GM23248 (cell line): ENCODE measurements around the gene KRT3. TPM values are rescaled to one million over a fixed set of nuclear protein-coding genes. Genes with fewer than 3 reads are reported as not detected.

Experiments
- DNase-seq: peaks from one replicate; pipeline ENCODE4 v3.0.0-alpha.2; 2015
- H2AFZ ChIP-seq: fragments of 200-600 bp; sonication (generic); 2 replicates; pipeline ENCODE4 v1.6.1; 2016; ENCODE audit warnings: antibody characterized with exemption
- H3F3A ChIP-seq: fragments of 200-600 bp; sonication (generic); 2 replicates; pipeline ENCODE4 v1.6.1; 2016; ENCODE audit warnings: mild to moderate bottlenecking, antibody characterized with exemption, mixed run types; ENCODE audit not compliant: insufficient read depth
- H3K27ac ChIP-seq: fragments of 200-600 bp; sonication (generic); 2 replicates; pipeline ENCODE4 v1.5.1; 2016; ENCODE audit warnings: mild to moderate bottlenecking
- H3K27me3 ChIP-seq: fragments of 200-600 bp; sonication (generic); replicated peaks from 2 replicates; pipeline ENCODE4 v1.6.1; 2016; ENCODE audit warnings: mild to moderate bottlenecking; ENCODE audit not compliant: insufficient read depth
- H3K36me3 ChIP-seq: fragments of 200-600 bp; sonication (generic); 2 replicates; pipeline ENCODE4 v1.6.1; 2016; ENCODE audit warnings: low read depth, mild to moderate bottlenecking
- H3K4me1 ChIP-seq: fragments of 200-600 bp; sonication (generic); 2 replicates; pipeline ENCODE4 v1.6.1; 2016; ENCODE audit warnings: mild to moderate bottlenecking; ENCODE audit not compliant: insufficient read depth
- H3K4me2 ChIP-seq: fragments of 200-600 bp; sonication (generic); one replicate; pipeline ENCODE4 v1.6.1; 2016; ENCODE audit warnings: mild to moderate bottlenecking; ENCODE audit not compliant: unreplicated experiment
- H3K4me3 ChIP-seq: fragments of 200-600 bp; sonication (generic); 2 replicates; pipeline ENCODE4 v1.5.1; 2016; ENCODE audit warnings: mild to moderate bottlenecking
- H3K79me2 ChIP-seq: fragments of 200-600 bp; sonication (generic); 2 replicates; pipeline ENCODE4 v1.6.1; 2016; ENCODE audit warnings: mild to moderate bottlenecking; ENCODE audit not compliant: insufficient read depth
- H3K9ac ChIP-seq: fragments of 200-600 bp; sonication (generic); 2 replicates; pipeline ENCODE4 v1.6.1; 2016; ENCODE audit warnings: mild to moderate bottlenecking
- H3K9me2 ChIP-seq: fragments of 200-600 bp; sonication (generic); 2 replicates; pipeline ENCODE4 v1.6.1; 2016; ENCODE audit warnings: mixed run types, mild to moderate bottlenecking, moderate library complexity; ENCODE audit not compliant: insufficient read depth
- H3K9me3 ChIP-seq: fragments of 200-600 bp; sonication (generic); one replicate; pipeline ENCODE4 v1.6.1; 2017; ENCODE audit warnings: low read depth
- H4K20me1 ChIP-seq: fragments of 200-600 bp; sonication (generic); 2 replicates; pipeline ENCODE4 v1.6.0; 2016; ENCODE audit not compliant: insufficient read depth
- EZH2 ChIP-seq: fragments of 200-600 bp; sonication (generic); IDR thresholded peaks from 2 replicates; pipeline ENCODE4 v1.6.1; 2018; ENCODE audit warnings: antibody characterized with exemption, mild to moderate bottlenecking; ENCODE audit not compliant: insufficient read depth, poor library complexity, severe bottlenecking
- EZH2phosphoT487 ChIP-seq: fragments of 200-600 bp; sonication (generic); IDR thresholded peaks from 2 replicates; pipeline ENCODE4 v1.6.1; 2018; ENCODE audit warnings: antibody characterized with exemption, moderate library complexity, mild to moderate bottlenecking, low read depth; ENCODE audit not compliant: insufficient read depth
- WGBS, 2 experiments: methylation state at CpG; one replicate each; pipeline ENCODE4 v1.1.6; 2015 to 2017; ENCODE audit warnings: low lambda C conversion rate in 2 of 2, low coverage in 1 of 2; ENCODE audit errors: missing lambda C conversion rate in 2 of 2; 5-methylcytosine and 5-hydroxymethylcytosine counted together
- in situ Hi-C: fragments of 300-500 bp; cut with MboI; formaldehyde crosslinking; loops from 2 replicates; pipeline ENCODE4 v1.15.0; 2020
- polyA plus RNA-seq: library from polyadenylated mRNA; unstranded; fragments of >200 nt; fragmentation: Nextera tagmentation; extraction: Ambion mirVana; gene quantifications from 2 replicates; pipeline ENCODE4 v1.2.1, GENCODE V29; 2016
- total RNA-seq: library from RNA; depleted of rRNA; stranded (reverse); fragments of >200 nt; shearing (Covaris generic); gene quantifications from 2 replicates; pipeline ENCODE4 v1.2.3, GENCODE V29; 2014

KRT3 gene
- total and polyA plus RNA-seq, 2 experiments from 2014 or later: not detected

DNA sequence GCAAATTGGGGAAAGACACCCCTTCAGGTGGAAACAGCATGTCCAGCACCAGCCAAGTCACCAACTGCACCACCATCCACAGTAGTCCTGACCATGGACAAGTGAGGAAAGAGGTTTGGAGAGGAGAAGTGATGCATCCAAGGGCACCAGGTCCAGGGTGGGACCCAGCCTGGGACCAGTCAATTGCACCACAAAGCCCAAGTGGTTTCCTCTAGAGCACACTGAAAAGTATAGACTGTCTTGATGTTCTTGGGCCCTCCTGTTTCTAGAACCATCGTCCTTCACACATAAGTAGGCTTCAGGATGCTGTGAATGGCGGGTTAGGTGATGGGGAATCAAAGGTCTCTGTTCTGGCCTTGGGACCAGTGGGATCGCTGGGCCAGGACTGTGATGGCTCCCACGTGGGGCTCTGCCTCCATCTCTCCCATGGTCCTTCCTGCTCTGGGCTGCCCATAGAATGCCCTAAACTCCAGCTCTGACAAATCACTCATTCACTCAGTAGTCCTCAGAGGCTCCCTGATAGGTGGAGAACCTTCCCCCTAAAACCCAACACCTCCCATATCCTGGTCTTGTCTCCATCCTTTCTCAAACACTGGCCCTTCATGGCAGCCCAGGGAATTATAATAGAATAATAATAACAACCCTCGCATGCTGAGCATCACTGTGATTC, 29.0 kb upstream of the KRT3 start:
- Histone ChIP-seq H3K79me2 (no peaks in the 10 kb centered on the region), H3F3A (peaks cover 8% of the 10 kb centered on the region; the same call in 1 of the 2 replicates), H4K20me1 (no peaks in the 10 kb centered on the region), H3K9me3 (no peaks in the 10 kb centered on the region), H3K9ac (no peak overlapping the region), H3K9me2 (no peaks in the 10 kb centered on the region; the same call in 1 of the 2 replicates), H3K27me3 (peaks cover 4% of the 10 kb centered on the region; the same call in 1 of the 2 replicates), H3K36me3 (no peaks in the 10 kb centered on the region), H3K4me2 (no peak overlapping the region), H2AFZ (no peak overlapping the region), H3K27ac (no peak overlapping the region), H3K4me3 (no peak overlapping the region), H3K4me1 (peaks cover 18% of the 10 kb centered on the region)
- in situ Hi-C loops: no loop called here
- 65 to 66% methylated on average over 5 of the region's 5 CpGs for WGBS, 2 experiments
- TF ChIP-seq EZH2phosphoT487: no peak
- no peak for TF ChIP-seq EZH2
- no peak for DNase-seq

DNA sequence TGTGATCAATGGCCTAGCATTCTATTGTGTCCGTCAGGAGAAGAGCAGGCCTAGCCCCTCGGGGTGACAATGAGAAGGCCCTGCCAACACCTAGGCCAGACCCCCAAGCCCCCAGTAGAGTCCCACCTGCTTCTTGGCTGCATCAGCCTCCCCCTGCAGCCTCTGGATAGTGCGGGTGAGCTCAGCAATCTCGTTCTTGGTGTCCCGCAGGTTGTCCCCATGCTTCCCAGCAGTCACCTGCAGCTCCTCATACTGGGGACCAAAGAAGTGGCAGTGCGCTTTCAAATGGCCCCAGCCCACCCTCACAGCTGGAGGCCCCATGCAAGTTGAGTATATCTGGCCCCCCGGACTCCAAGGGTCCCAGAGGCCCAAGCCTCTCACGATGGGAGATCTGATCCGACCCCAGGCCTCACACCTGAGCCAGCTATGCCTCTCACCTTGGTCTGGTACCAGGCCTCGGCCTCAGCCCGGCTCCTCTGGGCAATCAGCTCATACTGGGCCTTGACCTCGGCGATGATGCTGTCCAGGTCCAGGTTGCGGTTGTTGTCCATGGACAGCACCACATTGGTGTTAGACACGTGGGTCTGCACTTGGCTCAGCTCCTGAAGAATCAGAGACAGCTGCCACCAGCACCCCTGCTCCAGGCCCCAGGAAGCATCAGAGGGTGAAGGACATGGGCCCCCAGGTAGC, 28.0 kb upstream of the KRT3 start:
- no peak for DNase-seq
- Histone ChIP-seq H2AFZ (no peak overlapping the region), H3K4me3 (no peak overlapping the region), H3K27me3 (peaks cover 11% of the 10 kb centered on the region), H3K4me1 (peaks cover 18% of the 10 kb centered on the region), H3F3A (peaks cover 8% of the 10 kb centered on the region; the same call in 1 of the 2 replicates), H3K27ac (no peak overlapping the region), H3K4me2 (no peak overlapping the region), H3K9me2 (no peaks in the 10 kb centered on the region; the same call in 1 of the 2 replicates), H3K9me3 (no peaks in the 10 kb centered on the region), H3K79me2 (no peaks in the 10 kb centered on the region), H3K36me3 (no peaks in the 10 kb centered on the region), H3K9ac (no peak overlapping the region), H4K20me1 (no peaks in the 10 kb centered on the region)
- TF ChIP-seq EZH2phosphoT487 (no peak), EZH2 (no peak)
- 77 to 86% methylated on average over 15 of the region's 15 CpGs for WGBS, 2 experiments
- in situ Hi-C loops: no loop called here

DNA sequence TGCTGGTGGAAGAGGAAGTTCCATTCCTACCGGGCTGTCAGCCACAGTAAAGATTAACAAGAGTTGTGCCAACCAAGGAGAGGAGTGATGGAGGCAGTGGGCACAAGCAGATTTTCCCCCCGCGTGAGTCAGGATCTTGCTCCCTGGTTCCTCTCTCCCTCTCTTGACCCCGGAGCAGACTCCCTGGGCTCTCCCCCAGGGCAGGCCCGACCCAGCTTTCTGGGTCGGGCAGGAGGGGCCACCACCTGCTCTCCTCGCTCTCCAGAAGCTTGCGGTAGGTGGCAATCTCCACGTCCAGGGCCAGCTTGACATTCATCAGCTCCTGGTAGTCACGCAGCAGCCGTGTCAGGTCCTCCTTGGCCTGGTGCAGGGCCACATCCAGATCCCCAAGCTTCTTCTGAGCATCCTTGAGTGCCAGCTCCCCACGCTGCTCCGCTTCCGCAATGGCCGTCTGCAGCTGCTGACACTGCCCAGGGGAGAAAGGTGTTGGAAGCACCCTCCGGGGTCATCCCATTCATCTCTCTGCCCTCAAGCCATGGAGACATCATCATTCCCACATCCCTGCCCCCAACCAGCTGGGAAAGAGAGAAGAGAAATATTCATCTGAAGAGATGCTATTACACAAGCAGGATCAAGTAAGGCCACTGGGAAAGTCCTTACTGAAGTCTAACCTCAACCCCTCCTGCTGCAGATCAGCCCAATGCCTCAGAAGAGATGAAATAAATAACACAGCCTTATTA, 27.0 kb upstream of the KRT3 start:
- H3K79me2 ChIP-seq: no peaks in the 10 kb centered on the region
- no peak overlapping the region for H3K4me3 ChIP-seq
- peaks cover 9% of the 10 kb centered on the region; the same call in 1 of the 2 replicates for H3K4me1 ChIP-seq
- H3K4me2 ChIP-seq: no peak overlapping the region
- H3K9ac ChIP-seq: no peak overlapping the region
- no peak overlapping the region for H2AFZ ChIP-seq
- H3K9me2 ChIP-seq: no peaks in the 10 kb centered on the region; the same call in 1 of the 2 replicates
- WGBS, 2 experiments: 64 to 67% methylated on average over 16 of the region's 16 CpGs
- TF ChIP-seq EZH2phosphoT487 (no peak), EZH2 (no peak)
- no peaks in the 10 kb centered on the region for H3K9me3 ChIP-seq
- in situ Hi-C loops: no loop called here
- 0 out of 2 replicates have a peak, but pooled peaks cover 1% of the 10 kb centered on the region for H3F3A ChIP-seq
- no peak for DNase-seq
- H3K27me3 ChIP-seq: peaks cover 20% of the 10 kb centered on the region
- no peak overlapping the region for H3K27ac ChIP-seq
- no peaks in the 10 kb centered on the region for H3K36me3 ChIP-seq
- no peaks in the 10 kb centered on the region for H4K20me1 ChIP-seq

DNA sequence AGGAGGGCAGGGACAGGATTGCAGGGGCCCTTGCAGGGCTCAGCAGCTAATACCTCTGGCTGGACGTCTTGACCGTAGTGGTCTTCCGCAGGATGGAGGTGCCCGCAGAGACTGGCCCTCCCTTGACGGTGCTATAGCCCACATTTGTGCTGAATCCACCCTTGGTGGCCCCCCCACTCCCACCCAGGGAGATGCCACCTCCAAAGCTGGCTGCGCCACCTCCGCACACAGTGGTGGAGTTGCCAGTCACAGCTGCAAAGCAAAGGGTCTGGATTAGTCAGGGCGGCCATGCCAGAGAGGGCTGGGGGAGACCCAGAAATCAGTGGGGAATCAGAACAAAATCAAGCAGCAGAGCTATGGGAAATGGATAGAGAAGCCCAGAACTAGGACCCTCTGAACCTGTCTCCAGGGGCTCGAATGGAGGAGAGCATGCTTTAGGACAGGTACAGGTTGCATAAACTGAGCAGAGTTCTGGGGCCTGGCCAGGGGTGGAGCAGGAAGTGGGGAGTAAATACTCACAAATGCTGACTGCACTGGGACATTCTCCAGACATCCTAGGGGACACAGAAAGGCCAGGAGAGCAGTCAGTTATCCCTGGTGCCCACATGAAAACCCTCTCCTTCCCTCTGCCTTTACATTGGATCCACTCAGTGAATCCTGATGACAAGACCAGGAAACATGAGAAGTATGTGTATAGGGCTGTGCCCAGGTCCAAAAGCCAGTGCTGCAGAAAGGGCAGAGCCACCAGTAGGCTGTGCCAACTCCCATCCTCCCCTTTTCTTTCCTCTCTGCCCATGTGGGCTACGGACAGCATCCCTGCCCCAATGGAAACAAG, 26.1 kb upstream of the KRT3 start:
- WGBS, 2 experiments: 79 to 81% methylated on average over 10 of the region's 10 CpGs

More for the DNA sequence above, 26.1 kb upstream of the KRT3 start:
- Histone ChIP-seq H3K36me3 (no peaks in the 10 kb centered on the region), H3K4me2 (no peak overlapping the region), H3K9me3 (no peaks in the 10 kb centered on the region), H2AFZ (no peak overlapping the region), H3K9ac (no peak overlapping the region), H3K4me1 (peaks cover 9% of the 10 kb centered on the region; the same call in 1 of the 2 replicates), H3K27me3 (peaks cover 29% of the 10 kb centered on the region), H3F3A (no peaks in the 10 kb centered on the region), H4K20me1 (no peaks in the 10 kb centered on the region), H3K79me2 (no peaks in the 10 kb centered on the region), H3K9me2 (no peaks in the 10 kb centered on the region), H3K27ac (no peak overlapping the region), H3K4me3 (no peak overlapping the region)
- peak; percentile 42 for DNase-seq
- TF ChIP-seq EZH2 (no peak), EZH2phosphoT487 (no peak)
- in situ Hi-C loops: no loop called here
